ENCODE measurements around the gene ZNF135. TPM values are rescaled to one million over a fixed set of nuclear protein-coding genes. Genes with fewer than 3 reads are reported as not detected.

ZNF135 gene
- total RNA-seq, 6 experiments from 2014 or later: 0.07 to 0.09 TPM; not detected in 4

DNA sequence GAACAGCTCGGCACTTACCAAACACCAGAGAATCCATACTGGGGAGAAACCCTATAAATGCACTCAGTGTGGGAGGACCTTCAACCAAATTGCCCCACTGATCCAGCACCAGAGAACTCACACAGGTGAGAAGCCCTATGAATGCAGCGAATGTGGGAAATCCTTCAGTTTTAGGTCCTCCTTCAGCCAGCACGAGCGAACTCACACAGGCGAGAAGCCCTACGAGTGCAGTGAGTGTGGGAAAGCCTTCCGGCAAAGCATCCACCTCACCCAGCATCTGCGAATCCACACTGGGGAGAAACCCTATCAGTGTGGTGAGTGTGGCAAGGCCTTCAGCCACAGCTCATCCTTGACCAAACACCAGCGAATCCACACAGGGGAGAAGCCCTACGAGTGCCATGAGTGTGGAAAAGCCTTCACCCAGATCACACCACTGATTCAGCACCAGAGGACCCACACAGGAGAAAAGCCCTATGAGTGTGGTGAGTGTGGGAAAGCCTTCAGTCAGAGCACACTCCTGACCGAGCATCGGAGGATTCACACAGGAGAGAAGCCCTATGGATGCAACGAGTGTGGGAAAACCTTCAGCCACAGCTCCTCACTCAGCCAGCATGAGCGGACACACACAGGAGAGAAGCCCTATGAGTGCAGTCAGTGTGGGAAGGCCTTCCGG is 8.3 kb downstream of the ZNF135 start:
- TF ChIP-seq, protein P1, sequence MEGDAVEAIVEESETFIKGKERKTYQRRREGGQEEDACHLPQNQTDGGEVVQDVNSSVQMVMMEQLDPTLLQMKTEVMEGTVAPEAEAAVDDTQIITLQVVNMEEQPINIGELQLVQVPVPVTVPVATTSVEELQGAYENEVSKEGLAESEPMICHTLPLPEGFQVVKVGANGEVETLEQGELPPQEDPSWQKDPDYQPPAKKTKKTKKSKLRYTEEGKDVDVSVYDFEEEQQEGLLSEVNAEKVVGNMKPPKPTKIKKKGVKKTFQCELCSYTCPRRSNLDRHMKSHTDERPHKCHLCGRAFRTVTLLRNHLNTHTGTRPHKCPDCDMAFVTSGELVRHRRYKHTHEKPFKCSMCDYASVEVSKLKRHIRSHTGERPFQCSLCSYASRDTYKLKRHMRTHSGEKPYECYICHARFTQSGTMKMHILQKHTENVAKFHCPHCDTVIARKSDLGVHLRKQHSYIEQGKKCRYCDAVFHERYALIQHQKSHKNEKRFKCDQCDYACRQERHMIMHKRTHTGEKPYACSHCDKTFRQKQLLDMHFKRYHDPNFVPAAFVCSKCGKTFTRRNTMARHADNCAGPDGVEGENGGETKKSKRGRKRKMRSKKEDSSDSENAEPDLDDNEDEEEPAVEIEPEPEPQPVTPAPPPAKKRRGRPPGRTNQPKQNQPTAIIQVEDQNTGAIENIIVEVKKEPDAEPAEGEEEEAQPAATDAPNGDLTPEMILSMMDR (IDR thresholded peaks at IDR 0.05): no peak
- Mint-ChIP-seq H3K4me3 (no peak overlapping the region), H3K27ac (no peak overlapping the region), H3K4me1 (ENCODE audit: low read depth) (no peaks in the 10 kb centered on the region), H3K27me3 (ENCODE audit: insufficient read depth) (no peaks in the 10 kb centered on the region; the same call in 1 of the 2 replicates), H3K36me3 (ENCODE audit: low read depth) (peaks cover 24% of the 10 kb centered on the region), H3K9me3 (peaks cover 82% of the 10 kb centered on the region)
- no peak for DNase-seq

DNA sequence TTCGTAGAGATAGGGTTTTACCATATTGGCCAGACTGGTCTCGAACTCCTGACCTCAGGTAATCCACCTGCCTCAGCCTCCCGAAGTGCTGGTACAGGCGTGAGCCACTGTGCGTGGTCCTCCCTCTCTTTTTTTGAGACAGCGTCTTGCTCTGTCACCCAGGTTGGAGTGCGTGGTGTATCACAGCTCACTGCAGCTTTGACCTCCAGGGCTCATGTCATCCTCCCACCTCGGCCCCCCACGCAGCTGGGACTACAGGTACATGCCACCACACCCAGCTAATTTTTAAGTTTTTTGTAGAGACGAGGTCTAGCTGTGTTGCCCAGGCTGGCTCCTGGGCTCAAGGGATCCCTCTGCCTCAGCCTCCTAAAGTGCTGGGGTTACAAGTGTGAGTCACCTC is 20.7 kb downstream of the ZNF135 start:
- peaks cover 80% of the 10 kb centered on the region for H3K9me3 Mint-ChIP-seq
- H3K36me3 Mint-ChIP-seq (ENCODE audit: low read depth): peaks cover 25% of the 10 kb centered on the region
- DNase-seq: no peak
- H3K4me1 Mint-ChIP-seq (ENCODE audit: low read depth): no peaks in the 10 kb centered on the region
- no peak overlapping the region for H3K4me3 Mint-ChIP-seq
- TF ChIP-seq, protein P1 (IDR thresholded peaks at IDR 0.05): no peak
- no peak overlapping the region for H3K27ac Mint-ChIP-seq
- 0 out of 2 replicates have a peak, but pooled peaks cover 2% of the 10 kb centered on the region for H3K27me3 Mint-ChIP-seq (ENCODE audit: insufficient read depth)

DNA sequence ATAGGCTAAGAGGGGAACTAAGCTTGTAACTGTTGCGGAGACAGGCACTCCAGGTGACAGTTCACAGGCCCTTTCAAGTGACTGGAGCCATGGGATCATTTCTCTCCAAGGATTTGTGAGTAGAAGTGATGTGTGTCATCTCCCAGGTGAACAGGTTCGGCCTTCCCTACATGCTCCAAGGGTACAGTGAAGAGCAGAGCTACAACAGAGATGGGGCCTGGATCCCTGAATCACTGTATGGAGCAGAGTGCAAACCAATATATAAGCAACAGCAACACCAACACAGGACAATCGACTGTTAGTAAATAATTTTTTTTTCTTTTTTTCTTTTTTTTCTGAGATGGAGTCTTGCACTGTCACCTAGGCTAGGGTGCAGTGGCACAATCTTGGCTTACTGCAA is 23.9 kb downstream of the ZNF135 start:
- no peak overlapping the region for H3K4me3 Mint-ChIP-seq
- no peak for DNase-seq
- H3K4me1 Mint-ChIP-seq (ENCODE audit: low read depth): no peaks in the 10 kb centered on the region
- H3K27ac Mint-ChIP-seq: no peak overlapping the region
- no peaks in the 10 kb centered on the region for H3K27me3 Mint-ChIP-seq (ENCODE audit: insufficient read depth)
- H3K9me3 Mint-ChIP-seq: peaks cover 72% of the 10 kb centered on the region
- peaks cover 22% of the 10 kb centered on the region for H3K36me3 Mint-ChIP-seq (ENCODE audit: low read depth)
- TF ChIP-seq, protein P1 (IDR thresholded peaks at IDR 0.05): no peak

DNA sequence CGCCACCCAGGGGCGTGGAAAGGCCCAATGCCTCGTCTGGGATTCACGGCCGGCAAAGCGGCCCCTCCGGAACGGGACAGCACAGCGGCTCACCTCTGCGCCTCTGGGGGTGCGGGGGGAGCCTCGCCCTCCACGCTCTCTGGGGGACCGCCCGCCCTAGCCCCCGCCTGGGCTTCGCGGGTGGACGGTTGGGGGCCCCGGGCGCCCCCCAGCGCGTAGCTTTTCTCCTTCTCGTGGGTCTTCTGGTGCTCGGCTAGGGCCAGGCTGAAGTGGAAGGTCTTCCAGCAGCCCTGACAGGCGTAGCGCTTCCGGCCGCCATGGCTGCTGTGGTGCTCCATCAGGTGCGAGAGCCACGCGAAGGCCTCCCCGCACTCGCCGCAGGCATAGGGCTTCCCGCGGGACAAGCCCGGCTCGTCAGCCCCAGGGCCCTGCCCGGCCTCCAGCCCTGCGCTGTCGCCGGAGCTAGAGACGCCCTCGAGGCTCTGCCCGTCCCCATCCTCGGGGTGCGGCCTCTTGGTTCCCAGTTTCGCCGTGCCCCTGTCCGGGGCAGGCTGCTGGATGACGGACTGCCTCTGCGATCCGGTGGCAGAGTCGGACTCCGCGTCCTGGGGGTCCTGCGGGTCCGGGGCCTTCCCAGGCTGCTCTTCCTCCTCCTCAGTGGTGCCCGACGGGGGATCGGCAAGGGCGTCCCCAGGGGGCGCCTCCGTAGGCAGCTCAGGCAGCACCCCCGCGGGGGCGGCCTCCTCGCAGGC is 25.7 kb downstream of the ZNF135 start:
- DNase-seq: no peak
- Mint-ChIP-seq H3K4me3 (no peak overlapping the region), H3K27ac (no peak overlapping the region), H3K9me3 (peaks cover 71% of the 10 kb centered on the region), H3K27me3 (ENCODE audit: insufficient read depth) (no peaks in the 10 kb centered on the region), H3K36me3 (ENCODE audit: low read depth) (peaks cover 20% of the 10 kb centered on the region), H3K4me1 (ENCODE audit: low read depth) (no peaks in the 10 kb centered on the region)
- TF ChIP-seq, protein P1 (IDR thresholded peaks at IDR 0.05): no peak

DNA sequence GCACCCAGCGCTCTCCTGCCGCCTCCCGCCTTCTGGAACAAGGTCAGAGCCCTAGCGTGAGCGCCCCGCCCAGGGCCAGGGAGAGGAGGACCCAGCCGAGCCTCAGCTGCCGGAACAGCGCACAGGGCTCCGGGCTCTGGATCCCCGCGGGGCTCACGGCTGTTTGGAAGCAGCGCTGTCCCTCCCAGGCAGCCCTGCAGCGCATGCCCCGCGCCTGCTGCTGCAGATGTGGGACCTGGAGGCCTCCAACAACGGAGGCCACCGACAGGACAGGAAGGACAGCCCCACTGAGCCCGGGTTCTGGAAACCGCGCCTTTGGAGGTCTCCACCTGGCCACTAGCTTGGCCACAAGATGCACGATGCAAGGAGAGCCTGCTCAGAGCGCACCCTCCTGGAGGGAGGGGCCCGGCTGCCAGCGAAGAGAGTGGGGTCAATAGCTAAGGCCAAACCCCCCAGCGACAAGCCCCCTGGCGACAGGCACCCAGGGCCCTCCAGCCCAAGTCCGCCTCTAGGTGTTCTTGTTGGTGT is 26.3 kb downstream of the ZNF135 start:
- H3K27ac Mint-ChIP-seq: no peak overlapping the region
- no peak for DNase-seq
- no peaks in the 10 kb centered on the region for H3K27me3 Mint-ChIP-seq (ENCODE audit: insufficient read depth)
- peaks cover 15% of the 10 kb centered on the region for H3K36me3 Mint-ChIP-seq (ENCODE audit: low read depth)
- H3K4me3 Mint-ChIP-seq: no peak overlapping the region
- no peaks in the 10 kb centered on the region for H3K4me1 Mint-ChIP-seq (ENCODE audit: low read depth)
- H3K9me3 Mint-ChIP-seq: peaks cover 71% of the 10 kb centered on the region
- TF ChIP-seq, protein P1 (IDR thresholded peaks at IDR 0.05): no peak
